Transverse colon (tissue), 4 donors: ENCODE data around the gene RGS7. TPM values are rescaled to one million over a fixed set of nuclear protein-coding genes. Genes with fewer than 3 reads are reported as not detected.

Experiments
- DNase-seq: peaks from one replicate; pipeline ENCODE4 v3.0.0-alpha.2; 2019
- H3K27ac ChIP-seq, 4 donors: fragments of 200-600 bp; sonication (generic); 2 replicates each; pipeline ENCODE4 v1.5.1; 2016 to 2018; ENCODE audit warnings: inconsistent platforms in 4 of 4
- H3K27me3 ChIP-seq: fragments of 200-600 bp; sonication (generic); 2 replicates; pipeline ENCODE4 v1.5.1; 2017; ENCODE audit warnings: inconsistent platforms
- H3K36me3 ChIP-seq, 4 donors: fragments of 200-600 bp; sonication (generic); 2 replicates each; pipeline ENCODE4 v1.5.1; 2017 to 2019; ENCODE audit warnings: inconsistent platforms in 4 of 4
- H3K4me1 ChIP-seq, 4 donors: fragments of 200-600 bp; sonication (generic); 2 replicates each; pipeline ENCODE4 v1.5.1; 2017 to 2020; ENCODE audit warnings: inconsistent platforms in 4 of 4
- H3K4me3 ChIP-seq, 4 donors: fragments of 200-600 bp; sonication (generic); 1 replicate in 1 of 4; 2 replicates in 3 of 4; pipeline versions ENCODE4 v1.5.1 to v1.6.1; 2017 to 2019; ENCODE audit warnings: inconsistent platforms in 4 of 4
- H3K9me3 ChIP-seq, 2 donors: fragments of 200-600 bp; sonication (generic); 2 replicates each; pipeline ENCODE4 v1.5.1; 2017 to 2019; ENCODE audit warnings: inconsistent platforms in 2 of 2
- CTCF ChIP-seq, 5 experiments: fragments of 200-600 bp in 3 of 5; fragments of 450-650 bp in 2 of 5; sonication (generic) in 3 of 5; IDR thresholded peaks; 1 replicate in 2 of 5; 2 replicates in 3 of 5; pipeline ENCODE4 v1.5.1; 2016 to 2017; ENCODE audit warnings: antibody characterized with exemption in 5 of 5, inconsistent platforms in 3 of 5, mild to moderate bottlenecking in 2 of 5, moderate library complexity in 1 of 5
- EP300 ChIP-seq: sonication (generic); formaldehyde crosslinking; IDR thresholded peaks from one replicate; pipeline ENCODE4 v1.6.1; 2017; ENCODE audit warnings: antibody characterized with exemption, low read depth
- POLR2A ChIP-seq: fragments of 450-650 bp; IDR thresholded peaks from one replicate; pipeline ENCODE4 v1.6.1; 2016; ENCODE audit warnings: antibody characterized with exemption, mild to moderate bottlenecking, moderate library complexity
- POLR2AphosphoS5 ChIP-seq, 3 donors: sonication (generic); formaldehyde crosslinking; IDR thresholded peaks; one replicate each; pipeline ENCODE4 v1.6.1; 2016; ENCODE audit warnings: antibody characterized with exemption in 3 of 3
- WGBS, 2 donors: methylation state at CpG; one replicate each; pipeline ENCODE4 v1.1.5; 2018; ENCODE audit warnings: low coverage in 1 of 2; 5-methylcytosine and 5-hydroxymethylcytosine counted together
- in situ Hi-C, 4 donors: fragments of 200-750 bp; cut with MboI; loops; one replicate each; pipeline versions ENCODE4 v1.15.0 to v1.15.1; 2017; ENCODE audit warnings: low sequenced_read_pairs in 3 of 4, low pct_ligation_motif_present in 1 of 4, low pct_unique_long_range_greater_than_20kb in 1 of 4
- intact Hi-C: fragments of 100-400 bp; cut with DNase I; formaldehyde crosslinking; loops from one replicate; pipeline ENCODE4 v1.15.1; 2023; ENCODE audit warnings: low total_unique reads
- total RNA-seq, 4 donors: library from RNA; depleted of rRNA; stranded (reverse); fragments of >200 nt; gene quantifications; one replicate each; pipeline ENCODE4 v1.1.0, GENCODE V29; 2016

The RGS7 gene
- total RNA-seq, 4 donors from 2014 or later, result 1.5 to 2.0 TPM; not detected in 2

- Histone ChIP-seq H3K27me3 (no peaks in the 10 kb centered on the region), H3K4me3 (no peak overlapping the region), H3K9me3 (no peaks in the 10 kb centered on the region), H3K36me3 (no peaks in the 10 kb centered on the region), H3K4me1 (no peaks in the 10 kb centered on the region), H3K27ac (no peak overlapping the region)
- TF ChIP-seq POLR2A (no peak), POLR2AphosphoS5 (IDR thresholded peaks at IDR 0.05) (no peak), CTCF (IDR thresholded peaks at IDR 0.05) (no peak), EP300 (no peak)
- intact Hi-C loops (no loop called here), in situ Hi-C loops (no loop called here)
- no peak for DNase-seq
- 54 to 55% methylated on average over 5 of the region's 5 CpGs for WGBS, 2 donors
Measured at GRCh38 chr1:241391926-241392710, 35.1 kb upstream of the RGS7 start.

- no peaks in the 10 kb centered on the region for H3K27me3 ChIP-seq
- H3K4me3 ChIP-seq, result no peak overlapping the region
- no peaks in the 10 kb centered on the region for H3K9me3 ChIP-seq
- in situ Hi-C loops (no loop called here), intact Hi-C loops (no loop called here)
- no peaks in the 10 kb centered on the region for H3K4me1 ChIP-seq
- WGBS, 2 donors, result 64 to 73% methylated on average over 1 to 2 of the region's 2 CpGs
- TF ChIP-seq POLR2AphosphoS5 (IDR thresholded peaks at IDR 0.05) (no peak), POLR2A (no peak), CTCF (IDR thresholded peaks at IDR 0.05) (no peak), EP300 (no peak)
- no peaks in the 10 kb centered on the region for H3K36me3 ChIP-seq
- no peak overlapping the region for H3K27ac ChIP-seq
- no peak for DNase-seq
Measured at GRCh38 chr1:241390526-241390925, 33.5 kb upstream of the RGS7 start.

- Histone ChIP-seq H3K9me3 (no peaks in the 10 kb centered on the region), H3K36me3 (no peaks in the 10 kb centered on the region), H3K4me3 (no peak overlapping the region), H3K27me3 (no peaks in the 10 kb centered on the region), H3K27ac (no peak overlapping the region), H3K4me1 (no peaks in the 10 kb centered on the region)
- TF ChIP-seq CTCF (IDR thresholded peaks at IDR 0.05), result no peak
- no peak for TF ChIP-seq EP300
- TF ChIP-seq POLR2AphosphoS5 (IDR thresholded peaks at IDR 0.05), result no peak
- no peak for TF ChIP-seq POLR2A
- intact Hi-C loops (no loop called here), in situ Hi-C loops (no loop called here)
- WGBS, 2 donors, result 56 to 72% methylated on average over 3 of the region's 3 CpGs
- DNase-seq, result no peak
Measured at GRCh38 chr1:241389400-241389799, 32.4 kb upstream of the RGS7 start.

- intact Hi-C loops (no loop called here), in situ Hi-C loops (no loop called here)
Measured at GRCh38 chr1:241387216-241387615, 30.2 kb upstream of the RGS7 start.

More at GRCh38 chr1:241387216-241387615, 30.2 kb upstream of the RGS7 start:
- Histone ChIP-seq H3K4me1 (no peaks in the 10 kb centered on the region), H3K27ac (no peak overlapping the region), H3K36me3 (no peaks in the 10 kb centered on the region), H3K27me3 (no peaks in the 10 kb centered on the region), H3K9me3 (no peaks in the 10 kb centered on the region), H3K4me3 (no peak overlapping the region)
- no peak for TF ChIP-seq EP300
- no peak for TF ChIP-seq CTCF (IDR thresholded peaks at IDR 0.05)
- no peak for TF ChIP-seq POLR2AphosphoS5 (IDR thresholded peaks at IDR 0.05)
- no peak for TF ChIP-seq POLR2A
- no peak for DNase-seq
